GM06990 (cell line): ENCODE data around the gene EFCAB13.

Source experiments
- DNase-seq: peaks from one replicate; pipeline ENCODE4 v3.0.0-alpha.2; 2011; ENCODE audit not compliant: insufficient read length; ENCODE audit errors: extremely low read depth
- H3K27me3 ChIP-seq: replicated peaks from 2 replicates; pipeline ENCODE4 v1.6.0; 2011; ENCODE audit warnings: low read length; ENCODE audit not compliant: control insufficient read depth, insufficient read depth
- H3K36me3 ChIP-seq: 2 replicates; pipeline ENCODE4 v1.5.1; 2011; ENCODE audit warnings: low read length; ENCODE audit not compliant: control insufficient read depth, insufficient read depth
- H3K4me3 ChIP-seq: replicated peaks from 2 replicates; pipeline ENCODE4 v1.5.1; 2011; ENCODE audit warnings: low read depth, mild to moderate bottlenecking, control low read depth, low read length
- TF ChIP-seq, protein P1 (sequence below): IDR thresholded peaks from 2 replicates; pipeline ENCODE4 v1.5.1; 2011; ENCODE audit warnings: low read length, control low read depth, mild to moderate bottlenecking, inconsistent platforms; ENCODE audit not compliant: insufficient read depth, poor library complexity, severe bottlenecking

Gene EFCAB13

DNA sequence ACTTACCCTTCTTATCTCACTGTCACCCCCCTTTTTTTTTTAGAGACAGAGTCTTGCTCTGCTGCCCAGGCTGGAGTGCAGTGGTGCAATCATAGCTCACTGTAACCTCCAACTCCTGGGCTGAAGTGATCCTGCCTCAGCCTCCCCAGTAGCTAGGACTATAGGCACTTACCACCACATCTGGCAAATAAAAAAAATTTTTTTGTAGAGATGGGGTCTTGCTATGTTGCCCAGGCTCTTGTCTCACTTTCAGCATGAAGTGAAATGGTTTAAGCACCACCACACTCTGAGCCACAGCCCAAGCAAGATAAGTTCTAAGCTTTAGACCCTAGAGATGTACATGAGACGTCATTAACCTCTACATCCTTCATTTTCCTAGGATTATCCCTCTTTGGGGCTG, 34.5 kb upstream of the EFCAB13 start:
- Histone ChIP-seq H3K27me3 (no peaks in the 10 kb centered on the region), H3K4me3 (no peak overlapping the region), H3K36me3 (no peaks in the 10 kb centered on the region)
- TF ChIP-seq, protein P1, sequence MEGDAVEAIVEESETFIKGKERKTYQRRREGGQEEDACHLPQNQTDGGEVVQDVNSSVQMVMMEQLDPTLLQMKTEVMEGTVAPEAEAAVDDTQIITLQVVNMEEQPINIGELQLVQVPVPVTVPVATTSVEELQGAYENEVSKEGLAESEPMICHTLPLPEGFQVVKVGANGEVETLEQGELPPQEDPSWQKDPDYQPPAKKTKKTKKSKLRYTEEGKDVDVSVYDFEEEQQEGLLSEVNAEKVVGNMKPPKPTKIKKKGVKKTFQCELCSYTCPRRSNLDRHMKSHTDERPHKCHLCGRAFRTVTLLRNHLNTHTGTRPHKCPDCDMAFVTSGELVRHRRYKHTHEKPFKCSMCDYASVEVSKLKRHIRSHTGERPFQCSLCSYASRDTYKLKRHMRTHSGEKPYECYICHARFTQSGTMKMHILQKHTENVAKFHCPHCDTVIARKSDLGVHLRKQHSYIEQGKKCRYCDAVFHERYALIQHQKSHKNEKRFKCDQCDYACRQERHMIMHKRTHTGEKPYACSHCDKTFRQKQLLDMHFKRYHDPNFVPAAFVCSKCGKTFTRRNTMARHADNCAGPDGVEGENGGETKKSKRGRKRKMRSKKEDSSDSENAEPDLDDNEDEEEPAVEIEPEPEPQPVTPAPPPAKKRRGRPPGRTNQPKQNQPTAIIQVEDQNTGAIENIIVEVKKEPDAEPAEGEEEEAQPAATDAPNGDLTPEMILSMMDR: no peak
- DNase-seq: no peak

DNA sequence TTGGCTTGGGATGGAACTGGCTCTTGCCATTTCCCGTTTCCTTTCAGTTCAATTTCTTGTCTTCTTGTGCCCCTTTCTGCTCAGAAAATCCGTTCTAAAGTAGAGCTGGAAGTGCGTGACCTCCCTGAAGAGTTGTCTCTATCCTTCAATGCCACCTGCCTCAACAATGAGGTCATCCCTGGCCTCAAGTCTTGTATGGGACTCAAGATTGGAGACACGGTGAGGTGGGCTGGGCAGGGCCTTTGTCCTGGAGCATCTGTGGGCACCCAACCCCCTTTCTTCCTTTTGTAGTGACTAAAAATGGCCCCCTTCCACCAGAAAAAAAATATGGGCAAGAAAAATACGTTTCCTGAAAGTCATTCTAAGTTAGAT, 32.9 kb upstream of the EFCAB13 start:
- TF ChIP-seq, protein P1: no peak
- Histone ChIP-seq H3K36me3 (no peaks in the 10 kb centered on the region), H3K27me3 (no peaks in the 10 kb centered on the region), H3K4me3 (no peak overlapping the region)
- DNase-seq: no peak

DNA sequence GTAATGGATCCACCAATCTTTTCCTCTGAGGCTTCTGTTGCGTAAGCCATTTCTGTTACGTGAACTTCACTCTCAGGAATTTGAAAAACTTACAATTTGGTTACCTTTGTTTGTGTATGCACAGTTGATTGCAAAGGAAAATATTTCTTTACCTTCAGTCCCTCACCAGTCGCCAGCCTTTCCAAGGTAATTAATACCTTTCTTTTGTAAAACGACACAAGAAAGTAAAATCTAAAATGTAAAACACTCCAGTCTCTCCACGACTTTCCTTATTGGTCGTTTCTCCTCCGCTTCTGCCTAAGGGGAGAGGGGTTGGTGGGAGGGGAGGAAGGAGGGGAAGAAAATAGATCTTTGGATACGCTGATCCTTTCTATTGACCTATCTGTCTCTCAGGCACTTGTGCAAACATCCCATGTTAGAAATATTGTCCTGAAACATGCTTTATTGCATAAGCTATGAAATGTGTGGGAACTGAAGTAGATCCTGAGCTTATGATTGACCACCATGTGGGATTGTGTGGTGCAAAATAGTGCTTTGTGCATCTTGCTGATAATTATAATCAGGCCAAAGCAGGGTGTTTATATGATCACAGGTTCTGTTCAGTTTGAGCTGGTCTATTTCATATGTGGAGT, 32.4 kb upstream of the EFCAB13 start:
- TF ChIP-seq, protein P1: no peak
- DNase-seq: no peak
- Histone ChIP-seq H3K36me3 (no peaks in the 10 kb centered on the region), H3K27me3 (no peaks in the 10 kb centered on the region), H3K4me3 (no peak overlapping the region)

DNA sequence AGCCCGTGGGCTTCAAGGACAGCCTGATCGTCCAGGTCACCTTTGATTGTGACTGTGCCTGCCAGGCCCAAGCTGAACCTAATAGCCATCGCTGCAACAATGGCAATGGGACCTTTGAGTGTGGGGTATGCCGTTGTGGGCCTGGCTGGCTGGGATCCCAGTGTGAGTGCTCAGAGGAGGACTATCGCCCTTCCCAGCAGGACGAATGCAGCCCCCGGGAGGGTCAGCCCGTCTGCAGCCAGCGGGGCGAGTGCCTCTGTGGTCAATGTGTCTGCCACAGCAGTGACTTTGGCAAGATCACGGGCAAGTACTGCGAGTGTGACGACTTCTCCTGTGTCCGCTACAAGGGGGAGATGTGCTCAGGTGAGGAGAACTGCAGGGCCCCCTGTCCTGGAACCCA, 31.5 kb upstream of the EFCAB13 start:
- H3K36me3 ChIP-seq: no peaks in the 10 kb centered on the region
- DNase-seq: no peak
- TF ChIP-seq, protein P1: no peak
- no peak overlapping the region for H3K4me3 ChIP-seq
- no peaks in the 10 kb centered on the region for H3K27me3 ChIP-seq

DNA sequence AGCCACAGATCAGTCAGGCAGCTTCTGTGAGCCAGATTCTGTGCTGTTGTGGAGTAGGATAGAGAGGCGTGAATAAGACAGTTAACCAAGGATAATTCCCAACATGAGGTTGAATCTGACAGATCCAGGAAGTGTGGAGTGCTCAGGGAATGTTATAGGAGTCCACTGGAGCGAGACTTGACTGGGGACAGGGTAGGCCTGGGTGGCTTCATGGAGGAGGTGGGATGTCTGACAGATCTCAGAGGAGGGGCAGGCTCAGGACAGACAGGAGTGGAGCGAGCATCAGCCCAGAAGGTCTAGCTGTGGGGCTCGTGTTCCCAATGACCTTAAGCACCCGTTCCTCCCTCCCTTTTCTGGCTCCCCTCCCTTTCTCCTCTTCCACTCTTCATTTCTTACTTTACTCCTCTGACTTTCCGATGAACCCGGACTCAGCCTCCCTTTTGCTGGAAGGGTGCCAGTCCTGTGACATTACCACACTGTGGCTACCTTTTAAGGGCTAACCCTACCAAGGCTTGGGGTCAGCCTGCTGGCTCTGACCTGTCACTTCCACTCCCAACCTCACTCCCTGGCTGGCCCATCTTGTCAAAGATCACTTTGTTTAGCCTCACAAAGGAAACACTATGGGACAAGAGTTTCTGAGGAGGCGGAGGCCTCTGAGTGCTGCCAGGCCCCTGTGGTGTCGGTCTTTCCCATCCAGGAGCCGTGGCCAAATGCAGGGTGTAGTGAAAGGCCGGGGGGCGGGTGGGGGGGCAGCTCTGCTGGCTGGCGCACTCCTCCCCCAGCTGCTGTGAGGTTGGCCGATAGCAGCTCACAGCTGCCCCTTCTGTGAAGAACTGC, 28.5 kb upstream of the EFCAB13 start:
- no peak for DNase-seq
- Histone ChIP-seq H3K27me3 (no peaks in the 10 kb centered on the region), H3K4me3 (no peak overlapping the region), H3K36me3 (no peaks in the 10 kb centered on the region)
- TF ChIP-seq, protein P1: no peak
